Astrocyte of the spinal cord (primary cell): ENCODE data around the gene CDC42BPB.

Experiments
- DNase-seq: peaks from one replicate; pipeline ENCODE4 v3.0.0; 2011; ENCODE audit warnings: low read depth, low spot score
- H3K4me3 ChIP-seq: 2 replicates; pipeline ENCODE4 v1.5.1; 2011; ENCODE audit warnings: low read depth, mild to moderate bottlenecking, low read length, moderate library complexity
- in situ Hi-C: cut with HindIII; loops from 2 replicates; pipeline ENCODE4 v1.10.0; 2017; ENCODE audit warnings: low sequenced_read_pairs
- TF ChIP-seq, protein P1 (sequence below): IDR thresholded peaks from 2 replicates; pipeline ENCODE4 v1.5.1; 2012; ENCODE audit warnings: low read depth, mild to moderate bottlenecking, low read length, inconsistent platforms

Gene CDC42BPB

DNA sequence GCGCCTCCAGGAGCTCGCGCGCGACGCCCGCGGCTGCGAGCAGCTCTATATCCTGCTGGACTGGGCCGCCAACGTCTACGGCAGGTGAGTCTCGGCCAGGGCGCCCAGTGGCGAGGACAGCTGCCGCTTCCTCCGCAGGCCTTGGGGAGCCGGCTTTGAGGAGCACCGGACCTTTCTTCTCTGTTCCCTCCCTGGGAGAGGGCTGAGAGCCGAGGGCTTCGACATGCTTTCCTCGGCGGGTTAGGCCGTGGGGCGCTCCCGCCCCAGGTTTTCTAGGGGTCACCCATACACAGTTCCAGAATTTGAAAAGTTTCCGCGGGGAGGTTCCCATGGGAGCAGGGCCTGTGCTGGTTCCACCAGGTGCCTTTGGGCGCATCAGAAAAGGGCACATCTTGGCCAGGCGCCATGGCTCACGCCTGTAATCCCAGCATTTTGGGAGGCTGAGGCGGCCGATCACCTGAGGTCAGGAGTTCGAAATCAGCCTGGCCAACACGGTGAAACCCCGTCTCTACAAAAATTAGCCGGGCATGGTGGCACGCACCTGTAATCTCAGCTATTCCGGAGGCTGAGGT, 45.4 kb upstream of the CDC42BPB start:
- no peak for DNase-seq
- H3K4me3 ChIP-seq, result no peak overlapping the region
- in situ Hi-C loops, result no loop called here
- TF ChIP-seq, protein P1, sequence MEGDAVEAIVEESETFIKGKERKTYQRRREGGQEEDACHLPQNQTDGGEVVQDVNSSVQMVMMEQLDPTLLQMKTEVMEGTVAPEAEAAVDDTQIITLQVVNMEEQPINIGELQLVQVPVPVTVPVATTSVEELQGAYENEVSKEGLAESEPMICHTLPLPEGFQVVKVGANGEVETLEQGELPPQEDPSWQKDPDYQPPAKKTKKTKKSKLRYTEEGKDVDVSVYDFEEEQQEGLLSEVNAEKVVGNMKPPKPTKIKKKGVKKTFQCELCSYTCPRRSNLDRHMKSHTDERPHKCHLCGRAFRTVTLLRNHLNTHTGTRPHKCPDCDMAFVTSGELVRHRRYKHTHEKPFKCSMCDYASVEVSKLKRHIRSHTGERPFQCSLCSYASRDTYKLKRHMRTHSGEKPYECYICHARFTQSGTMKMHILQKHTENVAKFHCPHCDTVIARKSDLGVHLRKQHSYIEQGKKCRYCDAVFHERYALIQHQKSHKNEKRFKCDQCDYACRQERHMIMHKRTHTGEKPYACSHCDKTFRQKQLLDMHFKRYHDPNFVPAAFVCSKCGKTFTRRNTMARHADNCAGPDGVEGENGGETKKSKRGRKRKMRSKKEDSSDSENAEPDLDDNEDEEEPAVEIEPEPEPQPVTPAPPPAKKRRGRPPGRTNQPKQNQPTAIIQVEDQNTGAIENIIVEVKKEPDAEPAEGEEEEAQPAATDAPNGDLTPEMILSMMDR, result no peak

GRCh38 chr14:103101963-103102688, 44.8 kb upstream of the CDC42BPB start:
- DNase-seq, result no peak
- TF ChIP-seq, protein P1, result no peak
- no peak overlapping the region for H3K4me3 ChIP-seq
- in situ Hi-C loops, result no loop called here

DNA sequence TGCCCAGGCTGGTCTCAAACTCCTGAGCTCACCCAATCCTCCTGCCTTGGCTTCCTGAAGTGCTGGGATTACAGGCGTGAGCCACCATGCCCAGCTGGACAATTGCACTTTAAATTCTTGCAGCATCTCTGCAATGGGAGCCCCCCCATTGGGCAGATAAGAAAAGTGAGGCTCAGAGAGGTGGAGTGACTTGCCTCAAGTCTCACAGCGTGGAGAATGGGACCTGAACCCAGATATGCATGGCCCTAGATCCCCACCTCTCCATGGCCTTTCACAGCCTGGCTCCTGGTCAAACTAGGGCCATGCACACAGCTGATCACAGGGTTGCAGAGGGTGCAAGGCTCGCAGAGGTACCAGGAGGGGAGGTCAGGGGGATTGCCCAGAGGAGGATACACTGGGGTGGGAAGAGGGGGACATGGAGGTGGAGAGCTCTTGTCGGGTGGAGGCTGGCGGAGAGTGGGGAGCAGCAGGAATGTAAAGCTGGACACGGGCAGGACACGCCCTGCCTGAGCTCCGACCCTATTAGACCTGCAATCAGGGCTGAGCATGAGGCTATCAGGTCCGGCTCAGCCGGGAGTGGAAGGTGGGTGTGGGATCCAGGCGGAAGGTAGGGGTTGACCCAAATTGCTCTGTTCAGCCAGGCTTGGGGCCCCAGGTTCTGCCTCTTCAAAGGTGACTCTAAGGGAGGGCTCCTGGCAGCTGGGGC, 44.1 kb upstream of the CDC42BPB start:
- no peak overlapping the region for H3K4me3 ChIP-seq
- no peak for DNase-seq
- TF ChIP-seq, protein P1, result no peak
- in situ Hi-C loops, result no loop called here

DNA sequence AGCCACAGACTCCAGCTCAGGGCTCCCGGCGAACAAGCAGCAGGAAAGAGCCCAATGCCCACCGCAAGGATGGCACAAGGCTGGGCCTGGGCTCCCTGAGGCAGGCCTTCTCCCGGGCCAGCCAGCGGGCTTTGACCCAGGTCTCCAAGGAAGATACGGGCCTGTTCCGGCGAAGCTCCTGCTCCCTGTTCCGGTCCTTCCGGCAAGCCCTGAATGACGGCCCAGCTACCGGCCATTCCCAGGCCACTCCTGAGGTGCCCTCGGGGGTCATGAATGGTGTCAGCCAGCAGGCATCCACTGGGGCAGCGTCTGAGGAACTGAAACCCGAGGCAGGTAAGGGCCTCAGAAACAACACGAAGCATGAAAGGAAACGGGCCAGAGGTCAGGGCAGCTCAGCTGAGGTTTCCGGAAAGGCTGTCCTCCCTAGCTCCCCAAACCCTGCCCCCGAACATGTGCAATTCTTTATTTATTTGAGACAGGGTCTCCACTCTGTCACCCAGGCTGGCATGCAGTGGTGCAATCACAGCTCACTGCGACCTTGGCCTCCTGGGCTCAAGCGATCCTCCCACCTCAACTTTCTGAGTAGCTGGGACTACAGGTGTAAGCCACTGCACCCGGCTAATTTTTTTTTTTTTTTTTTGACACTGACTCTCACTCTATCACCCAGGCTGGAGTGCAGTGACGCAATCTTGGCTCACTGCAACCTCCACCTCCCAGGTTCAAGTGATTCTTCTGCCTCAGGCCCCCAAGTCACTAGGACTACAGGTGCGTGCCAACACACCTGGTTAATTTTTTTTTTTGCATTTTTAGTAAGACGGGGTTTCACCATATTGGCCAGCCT, 43.2 kb upstream of the CDC42BPB start:
- in situ Hi-C loops, result no loop called here
- DNase-seq, result no peak
- TF ChIP-seq, protein P1, result no peak
- H3K4me3 ChIP-seq, result no peak overlapping the region

DNA sequence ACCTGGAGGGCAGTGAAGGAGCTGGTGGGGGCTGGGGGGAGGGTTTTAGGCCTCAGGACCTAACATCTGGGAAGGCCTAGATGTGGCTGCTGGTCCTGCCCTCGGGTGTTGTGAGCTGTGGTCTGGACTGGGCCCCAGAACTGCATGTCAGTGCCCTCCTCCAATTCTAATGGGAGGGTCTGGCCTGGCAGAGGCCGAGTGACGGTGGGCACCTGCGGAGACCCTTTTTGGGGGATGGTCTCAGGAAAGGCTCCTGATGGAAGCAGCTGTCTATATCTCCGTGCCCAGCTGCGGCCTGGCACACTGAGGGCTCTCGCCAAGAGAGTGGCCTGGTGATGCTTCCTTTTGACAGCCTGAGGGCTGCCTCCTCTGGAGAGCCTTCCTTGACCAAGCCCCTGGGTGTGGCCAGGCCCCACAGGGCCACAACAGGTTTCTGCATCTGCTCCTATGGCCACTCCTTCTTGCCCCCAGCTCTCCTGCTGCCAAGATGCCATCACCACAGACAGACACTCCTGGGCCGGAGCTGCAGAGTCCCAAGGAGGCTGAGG, 42.5 kb upstream of the CDC42BPB start:
- DNase-seq, result no peak
- TF ChIP-seq, protein P1, result no peak
- H3K4me3 ChIP-seq, result no peak overlapping the region
- in situ Hi-C loops, result no loop called here
